GM21367 (cell line): ENCODE measurements around the gene BTBD9.

Experiments
- ATAC-seq: cut with Tn5 transposase; IDR thresholded peaks from one replicate; pipeline ENCODE4 v1.9.1; 2021; ENCODE audit not compliant: unreplicated experiment

BTBD9 gene

DNA sequence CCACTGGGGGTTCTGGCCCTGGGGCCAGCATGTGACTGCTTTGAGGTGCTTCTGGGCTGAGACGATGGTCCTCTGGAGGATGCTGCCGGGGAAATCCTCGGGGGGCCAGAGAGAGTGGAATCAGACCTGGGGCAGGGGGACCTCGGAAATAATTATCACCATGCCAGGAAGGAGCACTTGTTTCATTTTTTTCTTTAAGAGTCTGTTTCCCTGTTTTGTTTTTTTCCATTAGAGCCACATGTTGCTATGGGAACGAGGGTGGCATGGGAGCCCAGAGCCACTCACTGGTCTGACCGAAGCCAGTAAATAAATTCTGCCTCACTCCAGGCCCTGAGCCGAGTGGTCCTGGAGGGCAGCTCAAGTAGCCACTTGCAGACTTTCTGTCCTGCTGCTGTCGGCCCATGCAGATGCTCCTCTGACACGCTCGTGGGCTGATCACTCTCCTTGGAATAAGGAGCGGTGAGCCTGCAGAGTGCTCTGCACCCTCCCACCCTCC is 455.1 kb downstream of the BTBD9 start:
- no peak for ATAC-seq

DNA sequence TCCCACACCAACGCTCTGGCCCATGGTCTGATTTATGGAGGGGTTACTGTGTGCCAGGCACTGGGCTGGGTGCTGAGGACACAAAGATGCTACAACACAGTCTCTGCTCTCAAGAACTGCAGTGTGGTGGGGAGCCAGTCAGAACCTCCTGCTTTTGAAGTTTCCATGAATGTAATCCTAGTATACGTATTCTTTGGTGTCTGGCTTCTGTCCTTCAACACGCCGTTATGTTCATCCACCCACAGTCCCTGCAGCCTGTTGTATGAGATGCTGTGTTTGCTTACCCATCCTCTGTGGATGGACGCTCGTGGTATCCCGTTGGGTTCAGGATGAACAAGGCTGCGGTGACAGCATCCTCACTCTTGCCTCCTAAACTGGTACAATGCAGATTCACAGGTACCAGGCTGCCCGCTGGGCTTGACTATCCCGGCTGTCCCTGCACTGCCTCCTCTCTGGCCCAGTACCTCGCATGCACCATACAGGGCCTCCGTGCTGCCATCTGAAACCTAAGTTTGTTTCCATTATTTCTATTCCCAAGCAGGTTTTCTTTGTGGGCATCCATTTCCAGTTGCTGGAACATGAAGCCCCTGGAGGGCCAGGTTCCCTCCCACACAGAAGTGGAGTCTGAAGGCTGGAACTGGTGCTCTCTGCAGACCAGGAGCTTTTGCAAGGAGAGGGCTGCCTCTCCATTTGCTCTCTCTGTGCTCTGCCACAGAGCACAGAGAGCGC is 455.7 kb downstream of the BTBD9 start:
- ATAC-seq, result no peak

DNA sequence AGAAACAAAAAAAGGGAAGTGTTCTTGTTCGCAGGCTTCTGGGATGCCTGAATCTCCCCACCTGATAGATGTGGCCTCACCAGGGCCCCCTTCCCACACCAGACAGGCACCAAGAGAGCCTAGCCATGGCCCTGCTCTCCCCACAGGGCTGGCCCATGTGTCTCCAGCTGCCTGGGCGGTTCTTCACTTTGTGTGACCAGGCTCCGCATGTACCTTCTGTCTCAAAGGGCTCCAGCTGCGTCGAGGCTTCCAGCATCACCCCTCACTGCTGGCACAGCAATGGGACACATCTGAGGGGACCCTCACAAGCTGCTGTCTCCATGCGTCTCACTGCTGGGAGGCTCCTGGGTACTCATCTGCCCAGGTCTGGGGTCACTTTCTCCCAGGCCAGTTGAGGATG is 457.3 kb downstream of the BTBD9 start:
- no peak for ATAC-seq

DNA sequence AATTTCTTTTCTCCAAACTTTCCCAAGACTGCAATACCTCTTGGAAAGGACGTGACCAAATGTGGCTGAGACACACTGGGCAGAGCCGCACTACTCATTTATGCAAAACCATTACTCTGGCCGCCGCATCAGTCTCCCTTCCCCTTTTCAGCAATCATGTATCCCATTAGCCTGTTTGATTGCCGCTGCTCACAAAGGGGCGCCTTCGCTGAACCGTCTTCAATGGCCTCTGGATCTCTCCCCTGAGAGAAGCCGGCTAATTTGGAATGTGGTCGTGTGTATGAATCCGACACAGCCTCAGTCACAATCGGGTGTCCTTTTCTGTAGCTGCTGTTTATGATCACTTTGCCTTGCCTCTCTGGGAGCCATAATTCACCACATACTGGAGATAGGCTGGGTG is 459.1 kb downstream of the BTBD9 start:
- no peak for ATAC-seq

DNA sequence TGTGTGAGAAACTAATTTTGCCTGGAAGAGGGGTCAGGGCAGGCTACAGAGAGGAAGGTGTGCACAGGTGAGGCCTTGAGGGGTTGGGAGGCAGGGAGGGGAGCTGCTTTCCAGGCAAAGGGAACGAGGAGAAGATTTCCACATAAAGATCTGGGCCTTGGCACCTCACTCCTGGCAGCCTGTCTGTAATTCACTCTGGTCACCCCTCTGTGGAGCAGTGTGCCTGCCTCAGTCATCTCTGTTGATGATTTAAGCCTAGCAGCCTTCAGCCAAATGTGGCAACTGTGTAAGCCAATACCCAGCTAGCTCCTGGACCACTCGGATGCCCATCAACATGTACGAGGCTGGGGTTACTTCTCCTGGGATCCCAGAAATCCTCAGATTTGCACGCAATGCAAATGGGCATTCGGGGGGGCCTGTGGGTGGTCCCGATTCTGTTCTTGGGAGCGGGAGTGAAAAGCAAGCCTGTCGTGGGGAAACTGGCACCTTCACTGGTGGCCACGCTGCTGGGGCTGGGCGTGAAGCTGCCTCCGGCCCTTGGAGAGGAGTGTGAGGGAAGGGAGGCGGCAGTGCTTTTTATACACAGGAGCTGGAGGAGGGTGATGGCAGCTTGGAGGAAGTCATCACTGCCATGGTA is 459.8 kb downstream of the BTBD9 start:
- ATAC-seq, result no peak

DNA sequence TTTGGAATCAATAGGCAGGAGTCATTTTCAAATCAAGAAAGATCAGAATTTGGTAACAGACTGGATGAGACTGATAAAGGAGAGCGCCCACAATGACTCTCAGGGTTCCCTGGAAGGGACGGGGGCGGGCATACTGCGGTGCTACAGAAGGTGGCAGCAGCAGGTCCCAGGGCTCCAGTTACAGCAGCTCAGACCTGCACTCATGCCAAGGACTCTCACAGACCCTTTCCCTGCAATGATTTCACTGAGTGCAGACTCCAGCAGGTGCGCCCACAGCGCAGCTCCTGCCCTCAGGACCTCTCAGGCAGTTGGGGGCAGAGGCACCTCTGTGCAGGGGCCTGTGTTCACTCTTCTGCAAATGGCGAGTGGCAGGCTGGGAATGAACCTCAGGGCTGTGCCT is 460.4 kb downstream of the BTBD9 start:
- ATAC-seq, result no peak

DNA sequence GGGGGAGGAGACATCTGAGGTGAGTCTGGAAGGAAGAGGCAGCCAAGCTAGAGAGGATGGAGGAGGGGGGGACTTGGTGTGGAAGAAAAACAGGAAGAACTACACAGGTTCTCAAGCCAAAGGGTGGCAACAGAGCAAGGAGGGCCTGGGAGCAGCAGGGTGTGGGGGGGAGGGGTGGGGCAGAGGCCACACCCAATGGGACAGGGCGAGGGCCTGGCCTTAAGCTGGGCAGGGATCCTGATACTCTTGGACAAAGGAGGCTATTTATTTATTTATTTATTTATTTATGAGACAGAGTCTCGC is 461.2 kb downstream of the BTBD9 start:
- no peak for ATAC-seq

DNA sequence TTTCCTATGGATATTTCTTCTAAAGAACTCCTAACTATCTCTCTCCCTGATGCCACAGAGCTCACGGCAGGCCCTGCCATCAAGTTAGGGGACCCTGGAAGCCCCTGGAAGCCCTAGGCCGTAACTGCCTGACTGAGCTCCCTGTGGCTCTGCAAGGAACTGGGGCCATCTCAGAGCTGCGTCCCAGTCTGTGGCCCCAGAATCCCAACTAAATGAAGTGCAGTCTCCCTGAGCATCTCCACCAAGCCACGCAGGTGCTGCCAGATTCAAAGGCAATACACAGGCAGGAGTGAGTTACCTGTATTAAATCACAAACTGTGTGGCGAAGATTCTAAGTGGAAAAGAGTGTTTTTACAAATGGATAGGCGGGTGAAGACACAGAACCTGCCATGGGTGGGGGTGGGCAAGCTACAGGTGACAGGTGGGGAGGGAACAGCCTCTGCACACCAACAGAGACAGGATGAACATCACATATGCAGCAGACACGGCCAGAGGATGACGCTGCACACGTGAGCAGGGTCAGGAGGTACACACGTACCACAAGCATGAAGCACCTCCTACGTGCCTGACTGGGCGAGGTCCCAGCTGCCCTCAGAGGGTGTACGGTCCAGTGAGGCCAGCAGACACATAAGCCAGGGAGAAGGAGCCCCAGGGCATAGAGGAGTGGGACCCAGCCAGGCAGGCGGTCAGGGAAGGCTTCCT is 461.7 kb downstream of the BTBD9 start:
- ATAC-seq, result no peak

DNA sequence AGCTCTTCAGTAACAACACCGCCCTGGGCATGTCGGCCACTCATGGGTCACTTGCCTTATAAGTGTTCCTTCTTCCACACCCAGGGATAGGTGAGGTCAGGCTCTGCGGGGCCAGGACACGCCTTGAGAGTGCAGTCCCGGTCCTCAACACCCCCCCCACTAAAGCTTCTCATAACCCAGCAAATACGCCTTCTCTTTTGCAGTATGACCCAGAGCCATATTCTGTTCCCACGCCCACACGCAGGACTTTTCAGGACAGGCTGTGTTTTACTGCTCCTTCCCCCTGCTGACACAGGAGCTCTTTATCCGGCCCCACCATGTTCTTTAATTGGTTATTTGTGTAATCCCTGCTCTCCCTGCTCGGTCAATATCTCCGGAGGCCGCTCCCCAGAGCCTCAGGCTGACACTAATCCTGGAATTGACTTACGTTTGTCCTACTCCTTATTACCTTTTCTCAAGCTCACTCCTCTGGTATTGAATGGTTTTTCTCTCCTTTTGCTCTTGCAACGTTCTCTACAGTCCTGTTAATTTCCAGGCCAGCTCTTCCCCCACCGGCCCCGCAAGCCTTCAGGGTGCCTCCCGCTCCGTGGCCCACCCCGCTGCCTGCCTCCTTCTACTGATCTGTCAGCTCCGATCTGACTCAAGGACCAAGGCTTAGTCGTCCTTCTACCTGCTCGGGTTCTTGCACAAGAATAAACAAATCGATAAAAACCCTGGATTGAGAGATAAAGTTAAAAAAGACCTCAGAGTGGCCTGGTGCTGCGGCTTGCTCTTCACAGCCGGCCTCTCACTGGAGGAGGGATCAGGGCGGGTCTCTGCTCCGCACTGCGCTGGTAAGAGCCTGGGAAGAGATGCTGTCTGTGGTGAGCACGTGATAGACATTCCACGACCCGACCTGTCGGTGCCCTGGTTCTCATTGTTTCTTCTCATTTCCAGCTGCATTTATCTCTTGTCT is 462.7 kb downstream of the BTBD9 start:
- ATAC-seq, result no peak

DNA sequence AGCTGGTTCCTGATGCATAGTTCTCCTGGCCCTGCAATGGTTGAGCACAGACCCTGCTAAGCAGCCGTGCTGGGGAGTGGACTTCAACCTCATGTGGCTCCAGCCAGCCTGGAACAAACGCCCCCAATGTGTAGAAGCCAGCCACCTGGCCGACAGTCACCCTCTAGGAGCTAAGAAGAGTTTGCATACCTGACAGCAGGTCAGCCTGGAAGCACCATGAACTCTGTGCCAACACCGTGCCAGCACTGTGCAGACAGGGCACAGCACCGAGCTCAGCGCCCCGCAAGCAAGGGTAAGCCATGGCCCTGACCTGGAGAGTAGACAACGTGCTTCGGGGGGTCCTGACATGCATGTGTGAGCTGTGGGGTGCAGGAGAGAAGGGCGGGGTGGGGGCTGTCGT is 463.9 kb downstream of the BTBD9 start:
- no peak for ATAC-seq

DNA sequence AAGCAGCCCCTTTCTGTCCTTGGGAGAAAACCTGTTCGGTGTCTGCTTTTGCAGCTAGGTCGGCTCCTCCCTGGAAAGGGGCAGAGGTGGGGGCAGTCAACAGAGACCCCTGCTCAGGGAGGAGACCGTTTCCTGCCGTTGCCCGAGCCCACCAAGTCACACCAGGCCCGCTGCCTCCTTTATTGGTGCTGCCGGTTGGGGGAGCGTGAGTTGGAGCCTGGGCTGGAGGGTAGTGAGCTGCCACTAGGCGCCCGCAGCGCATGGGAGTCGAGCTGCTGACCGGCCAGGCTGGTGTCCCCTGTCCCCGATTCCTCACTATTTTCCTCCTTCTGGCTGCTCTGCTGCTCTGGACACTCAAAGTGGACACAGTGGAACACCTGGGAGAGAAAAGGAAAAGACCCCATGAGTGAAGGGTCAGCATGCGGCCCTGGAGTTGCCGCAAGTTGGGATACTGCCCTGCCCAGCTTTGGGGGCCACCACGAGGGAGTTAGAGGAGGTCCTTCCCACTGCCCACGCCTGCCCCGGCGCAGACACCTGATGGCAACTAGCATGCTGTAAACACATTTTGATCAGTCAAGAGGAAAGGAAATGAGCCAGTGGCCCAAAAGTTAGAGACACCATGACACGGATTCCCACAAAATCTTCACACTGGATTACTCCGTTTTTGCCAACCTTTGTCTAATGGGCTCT is 464.8 kb downstream of the BTBD9 start:
- ATAC-seq, result no peak

DNA sequence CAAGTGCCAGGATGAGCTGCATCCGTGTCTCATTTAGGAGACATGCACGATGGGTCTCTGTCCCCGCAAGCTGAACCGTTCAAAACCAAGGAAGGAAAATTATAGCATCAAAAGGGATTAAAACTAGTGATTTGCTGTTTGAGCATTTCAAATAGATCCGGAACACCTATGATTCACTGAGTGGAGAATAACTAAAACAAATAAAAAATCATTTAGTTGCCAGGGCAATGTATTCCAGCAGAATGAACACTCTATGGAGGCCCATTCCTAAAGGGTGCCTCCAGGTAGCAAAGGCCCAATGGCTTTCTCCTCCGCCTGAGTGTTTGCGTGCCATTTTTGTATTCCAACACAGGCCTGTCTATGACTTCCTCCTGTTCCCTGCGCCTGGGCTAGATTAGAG is 465.4 kb downstream of the BTBD9 start:
- no peak for ATAC-seq

DNA sequence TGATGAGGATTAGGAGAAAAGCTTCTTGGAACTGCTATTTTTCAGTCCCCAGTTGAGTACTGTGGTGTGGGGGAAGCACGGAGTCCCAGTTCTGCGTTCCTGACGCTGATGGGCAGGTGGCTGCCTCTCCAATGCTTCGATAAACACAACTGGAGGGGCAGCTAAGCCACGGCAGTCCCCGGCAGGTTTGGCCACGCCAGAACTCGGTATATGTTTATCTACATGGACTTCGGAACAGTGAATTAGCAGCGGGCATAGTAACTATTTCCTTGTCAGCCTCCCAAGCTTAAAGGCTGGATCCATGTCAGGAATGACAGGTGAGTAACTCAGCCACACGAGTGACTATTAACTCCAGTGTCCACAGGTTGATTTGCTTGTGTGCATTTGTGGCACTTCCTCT is 465.8 kb downstream of the BTBD9 start:
- ATAC-seq, result no peak

DNA sequence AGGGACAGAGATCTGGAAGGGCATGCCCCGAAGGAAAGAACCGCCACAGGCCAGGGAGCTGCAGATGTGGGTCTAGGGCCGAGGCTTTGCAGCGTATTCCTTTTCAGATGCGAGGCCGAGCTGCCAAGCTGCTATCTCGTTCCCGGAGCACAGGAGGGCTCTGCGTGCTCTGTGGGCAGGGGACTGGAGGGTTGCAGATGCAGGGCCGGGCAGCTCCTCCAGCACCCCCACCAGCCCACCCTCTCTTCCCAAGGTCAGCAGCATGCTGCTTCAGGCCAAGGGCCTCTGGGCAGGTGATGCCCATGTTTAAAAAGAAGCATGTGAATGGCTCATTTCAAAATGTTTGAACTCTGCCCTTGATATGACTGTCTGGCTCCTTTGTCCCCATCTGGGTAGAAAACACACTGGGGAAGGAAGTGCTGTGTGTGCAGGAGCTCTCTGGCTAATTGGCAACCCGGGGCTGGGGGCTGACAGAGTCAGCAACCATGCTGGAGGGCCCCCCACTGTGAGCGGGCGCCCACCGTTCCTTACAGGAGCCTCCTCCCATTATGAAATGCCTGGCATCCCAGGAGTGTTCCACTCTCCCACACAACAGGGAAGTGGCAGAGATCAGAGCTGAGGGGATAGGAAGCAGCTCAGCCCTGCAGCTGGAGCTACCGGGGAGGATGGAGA is 466.9 kb downstream of the BTBD9 start:
- no peak for ATAC-seq

DNA sequence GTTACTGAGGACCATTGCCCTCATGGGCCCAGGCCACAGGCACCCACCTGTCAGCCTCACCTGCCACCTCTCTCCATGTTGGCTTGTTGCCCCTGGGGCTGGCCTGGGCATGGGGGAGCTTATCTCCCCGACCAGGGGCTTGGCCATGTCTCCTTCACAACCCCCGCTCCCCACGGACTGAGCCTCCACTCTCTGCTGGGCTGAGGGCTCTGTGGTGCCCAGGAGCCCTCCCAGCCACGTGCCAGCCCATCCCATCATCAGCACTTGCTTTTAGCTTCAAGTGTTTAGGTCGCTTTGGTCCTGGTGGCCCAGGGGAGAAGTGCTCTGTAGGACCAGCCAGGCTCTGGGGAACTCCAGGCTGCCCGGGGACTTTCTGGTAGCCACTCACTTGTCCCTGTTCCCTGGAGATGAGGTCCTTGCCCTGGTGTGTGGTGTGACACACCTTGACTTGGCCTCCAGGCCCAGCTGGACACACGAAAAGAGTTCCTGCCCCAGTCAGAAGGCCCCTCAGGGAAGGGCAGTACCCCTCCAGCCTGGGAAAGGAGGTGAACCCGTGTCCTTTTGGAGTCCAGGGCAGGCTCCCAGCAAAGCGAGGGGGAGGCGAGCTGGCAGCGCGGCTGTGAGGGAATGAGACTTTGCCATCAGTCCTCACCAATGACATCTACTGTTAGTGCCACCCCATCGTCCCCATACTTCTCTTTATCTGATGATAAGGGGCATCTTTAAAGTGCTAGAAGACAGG is 467.6 kb downstream of the BTBD9 start:
- no peak for ATAC-seq

DNA sequence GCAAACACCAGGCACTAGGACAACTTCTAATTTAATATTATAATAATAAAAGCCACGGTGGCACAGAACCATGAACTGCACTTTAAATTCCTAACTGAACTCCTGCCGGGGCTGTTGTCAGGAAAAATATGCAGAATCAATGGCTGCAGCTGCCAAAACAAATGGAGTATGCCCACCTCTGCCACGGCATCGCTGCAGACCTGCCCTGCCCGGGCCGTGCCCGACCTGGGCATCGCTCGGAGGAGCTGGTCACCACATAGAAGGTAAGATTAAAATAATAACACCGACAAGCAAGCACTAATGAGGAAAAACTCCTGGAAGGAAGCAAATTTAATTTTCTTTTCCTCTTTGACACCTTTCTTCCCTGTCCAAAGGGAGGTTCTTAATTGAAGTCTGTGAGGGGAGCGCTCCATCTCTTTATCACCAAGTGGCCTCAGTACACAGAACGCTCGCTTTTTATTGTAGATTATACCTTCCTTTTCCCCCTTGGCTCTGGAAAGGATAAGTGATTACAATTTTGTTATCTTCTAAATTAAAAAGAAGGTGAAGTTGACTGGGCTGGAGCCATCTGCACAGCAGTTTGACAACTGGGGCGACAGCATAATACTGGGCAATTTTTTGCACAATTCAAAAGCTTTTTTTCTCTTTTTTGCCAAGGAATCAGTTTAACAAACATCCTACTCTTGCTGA is 468.9 kb downstream of the BTBD9 start:
- ATAC-seq, result no peak

DNA sequence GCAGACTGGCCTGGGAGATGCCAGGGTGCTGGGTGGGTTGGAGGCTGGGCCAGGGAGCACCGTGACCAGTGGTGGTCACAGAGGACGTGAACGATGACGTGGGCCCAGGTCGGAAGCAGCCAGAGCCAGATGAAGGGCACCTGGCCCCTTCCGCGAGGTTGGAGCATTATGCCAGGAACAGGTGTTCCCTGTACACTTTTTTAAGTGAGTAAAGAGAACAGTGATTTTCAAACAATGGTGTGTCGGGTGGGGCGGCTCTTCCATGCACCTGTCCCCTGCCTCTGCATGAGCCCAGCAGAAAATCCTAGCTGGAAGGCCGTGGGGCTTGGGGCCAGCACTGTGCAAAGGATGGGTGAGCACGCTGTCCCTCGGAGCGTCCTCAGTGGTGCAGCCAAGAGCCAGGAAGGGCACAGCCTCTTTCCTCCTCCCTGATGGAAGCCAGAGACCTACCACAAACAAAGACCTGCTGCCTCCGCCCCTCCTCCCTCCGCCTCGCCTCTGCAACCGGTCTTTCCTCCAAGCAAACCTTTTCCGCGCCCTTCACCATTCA is 469.7 kb downstream of the BTBD9 start:
- ATAC-seq, result no peak

DNA sequence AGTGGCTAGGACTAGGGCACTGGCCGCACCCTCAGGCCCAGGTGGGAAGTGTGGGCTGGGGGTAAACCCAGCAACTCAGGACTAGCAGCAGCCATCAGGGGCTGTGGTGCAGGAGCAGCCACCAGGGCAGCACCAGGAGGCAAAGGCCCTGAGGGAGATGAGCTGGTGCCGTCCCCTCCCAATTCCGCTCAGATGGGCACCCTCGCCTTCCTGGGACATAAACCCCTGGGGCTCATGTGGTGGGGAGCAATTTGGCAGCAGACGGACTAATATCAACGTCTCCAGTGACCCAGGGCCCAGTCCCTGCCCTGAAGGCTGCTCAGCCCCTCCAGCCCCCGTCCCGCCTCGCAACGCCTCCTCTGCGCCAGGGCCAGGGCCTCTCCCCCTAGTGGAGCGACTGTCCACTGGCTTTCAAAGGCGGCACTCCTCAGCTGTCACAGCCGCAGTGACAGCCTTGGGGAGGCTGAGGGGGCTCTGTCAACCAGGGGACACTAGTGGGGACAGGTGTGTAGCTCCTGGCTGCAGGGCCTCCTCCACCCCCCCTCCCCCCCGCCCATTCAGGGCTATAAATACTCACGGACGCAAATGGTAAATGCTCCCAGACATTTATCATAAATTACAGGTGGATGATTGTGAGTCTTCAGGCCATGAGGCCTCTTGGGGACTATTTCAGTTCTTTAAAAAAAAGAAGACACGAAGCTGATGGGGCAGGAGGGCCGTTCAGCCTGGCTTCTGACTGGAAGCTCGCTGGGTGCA is 470.3 kb downstream of the BTBD9 start:
- no peak for ATAC-seq
